K562 (cell line): ENCODE data around the gene DAB1. TPM values are rescaled to one million over a fixed set of nuclear protein-coding genes. Genes with fewer than 3 reads are reported as not detected.

Experiments
- ATAC-seq: fragments of 200-7000 bp; cut with Tn5 transposase; 3 replicates; pipeline ENCODE4 v1.9.1; 2020; ENCODE audit warnings: moderate library complexity
- BruUV-seq: library from RNA; stranded (reverse); fragments of 400-500 nt; replicated peaks from 2 replicates; lab custom pipeline; 2021; lab: Mats Ljungman, UMichigan
- CTCF ChIA-PET: fragments of 300-600 bp; formaldehyde crosslinking; extraction: SDS; loops from one replicate; lab custom pipeline; 2021; ENCODE audit warnings: low intra/inter-chr PET ratio; lab: Yijun Ruan, JAX
- POLR2A ChIA-PET: fragments of 300-600, 350-650 bp; sonication (Branson Sonifier 250); formaldehyde crosslinking; extraction: SDS; loops from one replicate; lab custom pipeline; 2021; ENCODE audit warnings: antibody characterized with exemption, inconsistent platforms; lab: Yijun Ruan, JAX
- DNase-seq, 4 experiments: peaks; one replicate each; pipeline versions ENCODE4 v3.0.0 to v3.0.0-alpha.2; 2011 to 2018; ENCODE audit warnings: low spot score in 3 of 4, mixed read lengths in 3 of 4; ENCODE audit errors: extremely low read depth in 1 of 4
- FAIRE-seq: peaks from 2 replicates; lab custom pipeline; 2011; peaks lifted over from hg19 to GRCh38; lab: Jason Lieb, UNC
- H2AFZ ChIP-seq: 2 replicates; pipeline ENCODE4 v1.6.0; 2011; ENCODE audit warnings: low read depth, low read length, control low read depth, inconsistent platforms
- H3K27ac ChIP-seq: fragments of 200-600 bp; 3 replicates; pipeline ENCODE4 v1.8.0; 2011; ENCODE audit warnings: low read depth, mild to moderate bottlenecking, control low read depth, inconsistent platforms, low read length, moderate library complexity, mixed read lengths; ENCODE audit errors: extremely low read depth
- H3K27me3 ChIP-seq, 2 experiments: fragments of 300-600 bp in 1 of 2; 2 replicates in 1 of 2; 3 replicates in 1 of 2; pipeline versions ENCODE4 v1.6.0 to v1.8.0; 2011; ENCODE audit warnings: inconsistent platforms in 2 of 2, low read length in 2 of 2, mild to moderate bottlenecking in 1 of 2, mixed read lengths in 1 of 2, moderate library complexity in 1 of 2; ENCODE audit not compliant: control insufficient read depth in 2 of 2, insufficient read depth in 2 of 2
- H3K36me3 ChIP-seq: fragments of 300-600 bp; 3 replicates; pipeline ENCODE4 v1.8.0; 2011; ENCODE audit warnings: mild to moderate bottlenecking, low read length, inconsistent platforms; ENCODE audit not compliant: control insufficient read depth, insufficient read depth
- H3K4me1 ChIP-seq, 2 experiments: fragments of 200-600 bp in 1 of 2; replicated peaks in 1 of 2; 2 replicates in 1 of 2; 3 replicates in 1 of 2; pipeline versions ENCODE4 v1.5.1 to v1.8.0; 2011; ENCODE audit warnings: inconsistent platforms in 2 of 2, low read length in 2 of 2, mild to moderate bottlenecking in 1 of 2, mixed read lengths in 1 of 2, moderate library complexity in 1 of 2; ENCODE audit not compliant: control insufficient read depth in 2 of 2, insufficient read depth in 2 of 2
- H3K4me2 ChIP-seq: 2 replicates; pipeline ENCODE4 v1.6.1; 2011; ENCODE audit warnings: low read length, control low read depth, inconsistent platforms, mixed read lengths; ENCODE audit not compliant: insufficient read depth
- H3K4me3 ChIP-seq: fragments of 200-600 bp; sonication (generic), shearing (Covaris generic); 2 replicates; pipeline ENCODE4 v1.5.1; 2016; ENCODE audit warnings: control low read depth, inconsistent platforms
- H3K79me2 ChIP-seq: fragments of 200-600 bp; 3 replicates; pipeline ENCODE4 v1.8.0; 2011; ENCODE audit warnings: low read length, inconsistent platforms; ENCODE audit not compliant: control insufficient read depth, insufficient read depth
- H3K9ac ChIP-seq, 2 experiments: 2 replicates each; pipeline versions ENCODE4 v1.6.0 to v1.6.1; 2011; ENCODE audit warnings: low read depth in 2 of 2, low read length in 2 of 2, control low read depth in 1 of 2, inconsistent platforms in 1 of 2, mild to moderate bottlenecking in 1 of 2, mixed read lengths in 1 of 2; ENCODE audit not compliant: insufficient read depth in 1 of 2
- H3K9me1 ChIP-seq: one replicate; pipeline ENCODE4 v1.6.0; 2011; ENCODE audit warnings: inconsistent platforms, mild to moderate bottlenecking, low read length, moderate library complexity; ENCODE audit not compliant: control insufficient read depth, insufficient read depth
- H3K9me3 ChIP-seq: replicated peaks from 2 replicates; pipeline ENCODE4 v1.5.1; 2011; ENCODE audit warnings: low read depth, low read length, inconsistent platforms; ENCODE audit not compliant: control insufficient read depth, insufficient read depth
- H4K20me1 ChIP-seq: replicated peaks from 2 replicates; pipeline ENCODE4 v1.6.1; 2011; ENCODE audit warnings: low read length, inconsistent platforms, mixed read lengths; ENCODE audit not compliant: control insufficient read depth, insufficient read depth
- ETS2 ChIP-seq: IDR thresholded peaks from 2 replicates; pipeline ENCODE4 v1.6.1; 2016; ENCODE audit warnings: borderline replicate concordance, missing genetic modification characterization, mild to moderate bottlenecking, moderate library complexity, missing compliant biosample characterization; ENCODE audit not compliant: poor library complexity, severe bottlenecking
- GABPB1 ChIP-seq: sonication (generic); formaldehyde crosslinking; IDR thresholded peaks from 2 replicates; pipeline ENCODE4 v1.8.0; 2022; ENCODE audit warnings: mild to moderate bottlenecking, missing genetic modification reagents
- L3MBTL2 ChIP-seq: fragments of 450-650 bp; IDR thresholded peaks from 2 replicates; pipeline ENCODE4 v1.6.1; 2016; ENCODE audit warnings: mild to moderate bottlenecking, moderate library complexity
- MEF2A ChIP-seq: IDR thresholded peaks from 2 replicates; pipeline ENCODE4 v1.6.1; 2011; ENCODE audit warnings: low read depth, mild to moderate bottlenecking, low read length, moderate library complexity; ENCODE audit not compliant: control insufficient read depth
- PATZ1 ChIP-seq: fragments of 250-450 bp; sonication (Bioruptor Pico); IDR thresholded peaks from 2 replicates; pipeline ENCODE4 v1.5.0; 2020; ENCODE audit warnings: mild to moderate bottlenecking, borderline replicate concordance
- PRPF4 ChIP-seq: fragments of 200-400 bp; formaldehyde crosslinking; IDR thresholded peaks from one replicate; pipeline ENCODE4 v1.6.1; 2017; ENCODE audit warnings: low read length, low read depth, mild to moderate bottlenecking; ENCODE audit not compliant: insufficient read depth, poor library complexity, severe bottlenecking
- UBTF ChIP-seq, 2 experiments: IDR thresholded peaks; 2 replicates each; pipeline ENCODE4 v1.6.1; 2012; ENCODE audit warnings: improper control_type of control experiment in 2 of 2, low read depth in 2 of 2, low read length in 2 of 2, borderline replicate concordance in 1 of 2
- ZNF263 ChIP-seq: sonication (generic); formaldehyde crosslinking; IDR thresholded peaks from 2 replicates; pipeline ENCODE4 v1.8.0; 2022; ENCODE audit warnings: mild to moderate bottlenecking, missing genetic modification reagents, borderline replicate concordance
- WGBS: fragments of 100-300 bp; shearing (Covaris generic); methylation state at CpG from one replicate; pipeline ENCODE4 v1.1.6; 2016; ENCODE audit warnings: low coverage, mixed read lengths; ENCODE audit not compliant: insufficient coverage; ENCODE audit errors: missing lambda C conversion rate; 5-methylcytosine and 5-hydroxymethylcytosine counted together
- in situ Hi-C: fragments of 300-500 bp; cut with MboI; formaldehyde crosslinking; loops from 4 replicates; pipeline ENCODE4 v1.15.0; 2018; ENCODE audit warnings: inconsistent platforms, mixed read lengths
- intact Hi-C: fragments of 100-400 bp; cut with micrococcal nuclease; formaldehyde crosslinking; loops from 2 replicates; pipeline ENCODE4 v1.14.2; 2022
- polyA plus RNA-seq, 8 experiments: library from polyadenylated mRNA; depleted of rRNA in 4 of 8; stranded (reverse) in 5 of 8; unstranded in 3 of 8; fragments of >200 nt; fragmentation: Nextera tagmentation in 2 of 8; fragmentation: Illumina TruSeq in 1 of 8; extraction: Ambion mirVana in 2 of 8; extraction: Trizol in 1 of 8; gene quantifications; 2 replicates each; pipeline versions ENCODE4 v1.2.1 to v1.2.3, GENCODE V29; 2011 to 2014; ENCODE audit warnings: inconsistent platforms in 1 of 8, missing spikeins in 1 of 8
- total RNA-seq, 7 experiments: library from RNA; depleted of rRNA in 6 of 7; stranded (reverse); fragments of >200 nt in 6 of 7; fragmentation: Illumina TruSeq in 2 of 7; extraction: Trizol in 2 of 7; gene quantifications; 2 replicates each; pipeline versions ENCODE4 v1.2.1 to v1.2.3, GENCODE V29; 2011 to 2021; ENCODE audit warnings: low replicate concordance in 1 of 7

The DAB1 gene
- total and polyA plus RNA-seq, 9 of the 15 experiments (the other 6 are each of a cell fraction or from before 2014, with no cell fraction given), result not detected

- Histone ChIP-seq H3K79me2 (no peaks in the 10 kb centered on the region), H2AFZ (no peak overlapping the region), H3K4me1 (no peaks in the 10 kb centered on the region), H3K27ac (no peak overlapping the region), H3K4me2 (no peak overlapping the region), H3K4me3 (no peak overlapping the region), H3K9me1 (no peaks in the 10 kb centered on the region), H4K20me1 (no peaks in the 10 kb centered on the region), H3K27me3 (no peaks in the 10 kb centered on the region), H3K9me3 (no peaks in the 10 kb centered on the region), H3K9ac (no peak overlapping the region), H3K36me3 (no peaks in the 10 kb centered on the region)
- no TSS peak for BruUV-seq
- DNase-seq (no peak), ATAC-seq (no peak), FAIRE-seq (no peak)
- 0% methylated on average over 3 of the region's 3 CpGs for WGBS
- in situ Hi-C loops (no loop called here), intact Hi-C loops (no loop called here)
- TF ChIP-seq MEF2A (no peak), ZNF263 (CRISPR knock-in tag) (no peak), L3MBTL2 (no peak)
- POLR2A ChIA-PET, result no interaction called here
- CTCF ChIA-PET, result no interaction called here
Measured at GRCh38 chr1:57041901-57042300, 382.0 kb downstream of the DAB1 start.

- no peaks in the 10 kb centered on the region for H3K4me1 ChIP-seq
- no peaks in the 10 kb centered on the region for H3K79me2 ChIP-seq
- intact Hi-C loops (no loop called here), in situ Hi-C loops (no loop called here)
- H4K20me1 ChIP-seq, result no peaks in the 10 kb centered on the region
- FAIRE-seq, result no peak
- POLR2A ChIA-PET, result no interaction called here
- no peaks in the 10 kb centered on the region for H3K9me3 ChIP-seq
- no peak overlapping the region for H3K27ac ChIP-seq
- H3K9ac ChIP-seq, result no peak overlapping the region
- CTCF ChIA-PET, result no interaction called here
- ATAC-seq, result no peak
- no peak for DNase-seq
- no TSS peak for BruUV-seq
- no peaks in the 10 kb centered on the region for H3K27me3 ChIP-seq
- 0% methylated on average over 2 of the region's 2 CpGs for WGBS
- H3K36me3 ChIP-seq, result no peaks in the 10 kb centered on the region
- no peak overlapping the region for H2AFZ ChIP-seq
- H3K9me1 ChIP-seq, result no peaks in the 10 kb centered on the region
- no peak overlapping the region for H3K4me2 ChIP-seq
- H3K4me3 ChIP-seq, result no peak overlapping the region
- no peak for TF ChIP-seq PRPF4
- TF ChIP-seq UBTF (IDR thresholded peaks at IDR 0.05; ENCODE audit: borderline replicate concordance in 1 of 2, low read depth in 2 of 2, low read length in 2 of 2), result no peak
- no peak for TF ChIP-seq PATZ1 (CRISPR knock-in tag)
- TF ChIP-seq ETS2 (tag), result no peak
- TF ChIP-seq GABPB1 (CRISPR knock-in tag), result no peak
Measured at GRCh38 chr1:57040811-57041210, 383.0 kb downstream of the DAB1 start.
